Keratinocyte (primary cell): ENCODE results near the gene DACH1. TPM values are rescaled to one million over a fixed set of nuclear protein-coding genes. Genes with fewer than 3 reads are reported as not detected.

Experiments used
- DNase-seq: peaks from one replicate; pipeline ENCODE4 v3.0.0-alpha.2; 2011; ENCODE audit warnings: low read depth, missing footprints, low spot score
- FAIRE-seq: peaks from 2 replicates; lab custom pipeline; 2011; peaks lifted over from hg19 to GRCh38; lab: Jason Lieb, UNC
- H2AFZ ChIP-seq: 2 replicates; pipeline ENCODE4 v1.6.0; 2012; ENCODE audit warnings: low read length, control low read depth, inconsistent platforms; ENCODE audit not compliant: control insufficient read depth
- H3K27ac ChIP-seq: 2 replicates; pipeline ENCODE4 v1.5.1; 2011; ENCODE audit warnings: low read length; ENCODE audit not compliant: control insufficient read depth, insufficient read depth
- H3K27me3 ChIP-seq: 3 replicates; pipeline ENCODE4 v1.6.0; 2011; ENCODE audit warnings: low read length; ENCODE audit not compliant: control insufficient read depth, insufficient read depth; ENCODE audit errors: extremely low read depth
- H3K36me3 ChIP-seq, 2 experiments: 2 replicates in 1 of 2; 3 replicates in 1 of 2; pipeline ENCODE4 v1.5.1; 2011; ENCODE audit warnings: low read length in 2 of 2, mild to moderate bottlenecking in 1 of 2; ENCODE audit not compliant: control insufficient read depth in 2 of 2, insufficient read depth in 2 of 2; ENCODE audit errors: extremely low read depth in 1 of 2
- H3K4me1 ChIP-seq: 3 replicates; pipeline ENCODE4 v1.5.1; 2011; ENCODE audit warnings: low read length; ENCODE audit not compliant: control insufficient read depth, insufficient read depth; ENCODE audit errors: extremely low read depth
- H3K4me2 ChIP-seq: 3 replicates; pipeline ENCODE4 v1.6.0; 2011; ENCODE audit warnings: low read depth, low read length; ENCODE audit not compliant: control insufficient read depth, insufficient read depth; ENCODE audit errors: extremely low read depth
- H3K4me3 ChIP-seq, 3 experiments: fragments of 200-600 bp in 1 of 3; sonication (generic) in 1 of 3; 2 replicates in 2 of 3; 3 replicates in 1 of 3; pipeline ENCODE4 v1.5.1; 2011 to 2016; ENCODE audit warnings: low read length in 3 of 3, mild to moderate bottlenecking in 3 of 3, control low read depth in 2 of 3, inconsistent platforms in 1 of 3, low read depth in 1 of 3, mixed read lengths in 1 of 3, mixed run types in 1 of 3, moderate library complexity in 1 of 3; ENCODE audit not compliant: control insufficient read depth in 2 of 3, insufficient read depth in 2 of 3; ENCODE audit errors: extremely low read depth in 1 of 3
- H3K79me2 ChIP-seq: 2 replicates; pipeline ENCODE4 v1.6.0; 2012; ENCODE audit warnings: low read length; ENCODE audit not compliant: control insufficient read depth, insufficient read depth
- H3K9ac ChIP-seq: 3 replicates; pipeline ENCODE4 v1.6.0; 2011; ENCODE audit warnings: low read length; ENCODE audit not compliant: control insufficient read depth, insufficient read depth; ENCODE audit errors: extremely low read depth
- H3K9me1 ChIP-seq: 3 replicates; pipeline ENCODE4 v1.6.0; 2011; ENCODE audit warnings: low read length; ENCODE audit not compliant: control insufficient read depth, insufficient read depth; ENCODE audit errors: extremely low read depth
- H3K9me3 ChIP-seq: 2 replicates; pipeline ENCODE4 v1.5.1; 2012; ENCODE audit warnings: low read depth, low read length; ENCODE audit not compliant: control insufficient read depth
- H4K20me1 ChIP-seq: 3 replicates; pipeline ENCODE4 v1.6.0; 2011; ENCODE audit warnings: low read length; ENCODE audit not compliant: control insufficient read depth, insufficient read depth; ENCODE audit errors: extremely low read depth
- CTCF ChIP-seq, 3 experiments: IDR thresholded peaks in 1 of 3; conservative IDR thresholded peaks in 1 of 3; optimal IDR thresholded peaks in 1 of 3; 2 replicates in 2 of 3; 3 replicates in 1 of 3; pipeline versions ENCODE3 to v1.5.1; 2011; ENCODE audit warnings: low read length in 3 of 3, mild to moderate bottlenecking in 3 of 3, moderate library complexity in 2 of 3, control low read depth in 1 of 3, inconsistent platforms in 1 of 3; ENCODE audit not compliant: insufficient read depth in 2 of 3; ENCODE audit errors: extremely low read depth in 1 of 3
- EZH2 ChIP-seq: IDR thresholded peaks from one replicate; pipeline ENCODE4 v1.6.1; 2012; ENCODE audit warnings: inconsistent platforms, mild to moderate bottlenecking, low read length, moderate library complexity
- dilution Hi-C: fragments of 300-500 bp; cut with MboI; formaldehyde crosslinking; loops from one replicate; pipeline ENCODE4 v1.7.0; 2020; ENCODE audit warnings: low sequenced_read_pairs; ENCODE audit not compliant: extremely low pct_ligation_motif_present
- polyA plus RNA-seq, 5 experiments: library from polyadenylated mRNA; depleted of rRNA in 3 of 5; stranded (reverse) in 3 of 5; stranded (forward) in 1 of 5; unstranded in 1 of 5; fragments of >200 nt; gene quantifications; 1 replicate in 1 of 5; 2 replicates in 3 of 5; 3 replicates in 1 of 5; pipeline versions ENCODE4 v1.2.1 to v1.2.3, GENCODE V29; 2011 to 2012; ENCODE audit warnings: missing spikeins in 2 of 5, low read depth in 1 of 5, low replicate concordance in 1 of 5

The DACH1 gene
- polyA plus RNA-seq, 1 donor (not counting 4 experiments of a cell fraction or from before 2014, with no cell fraction given) = not detected

GRCh38 chr13:71772361-71772760 is 94.6 kb downstream of the DACH1 start:
- no peaks in the 10 kb centered on the region for H3K9me3 ChIP-seq
- H3K36me3 ChIP-seq = no peaks in the 10 kb centered on the region
- H4K20me1 ChIP-seq = no peaks in the 10 kb centered on the region
- FAIRE-seq (no peak), DNase-seq (no peak)
- H3K27ac ChIP-seq = no peak overlapping the region
- H3K4me2 ChIP-seq = no peak overlapping the region
- dilution Hi-C loops = no loop called here
- H3K9ac ChIP-seq = no peak overlapping the region
- no peaks in the 10 kb centered on the region for H3K9me1 ChIP-seq
- H3K4me1 ChIP-seq = no peaks in the 10 kb centered on the region
- no peaks in the 10 kb centered on the region for H3K79me2 ChIP-seq
- no peak overlapping the region for H2AFZ ChIP-seq
- no peaks in the 10 kb centered on the region for H3K27me3 ChIP-seq
- no peak overlapping the region for H3K4me3 ChIP-seq
- TF ChIP-seq CTCF (optimal IDR thresholded peaks at IDR 0.05 in 1 of 3, IDR thresholded peaks at IDR 0.05 in 1 of 3, conservative IDR thresholded peaks at IDR 0.05 in 1 of 3; ENCODE audit: extremely low read depth in 1 of 3, insufficient read depth in 2 of 3, low read length in 3 of 3) (no peak), EZH2 (no peak)

- Histone ChIP-seq H3K9me1 (no peaks in the 10 kb centered on the region), H3K4me2 (no peak overlapping the region), H3K4me1 (no peaks in the 10 kb centered on the region), H3K36me3 (no peaks in the 10 kb centered on the region), H3K27me3 (no peaks in the 10 kb centered on the region), H3K4me3 (no peak overlapping the region), H3K9ac (no peak overlapping the region), H4K20me1 (no peaks in the 10 kb centered on the region), H3K27ac (no peak overlapping the region), H2AFZ (no peak overlapping the region), H3K9me3 (no peaks in the 10 kb centered on the region), H3K79me2 (no peaks in the 10 kb centered on the region)
- no peak for DNase-seq
- dilution Hi-C loops = no loop called here
- TF ChIP-seq CTCF (optimal IDR thresholded peaks at IDR 0.05 in 1 of 3, IDR thresholded peaks at IDR 0.05 in 1 of 3, conservative IDR thresholded peaks at IDR 0.05 in 1 of 3; ENCODE audit: extremely low read depth in 1 of 3, insufficient read depth in 2 of 3, low read length in 3 of 3) = no peak
- no peak for TF ChIP-seq EZH2
- FAIRE-seq = no peak
These were observed 95.9 kb downstream of the DACH1 start for GRCh38 chr13:71771144-71771543.
